HT-29 (cell line): Measurements from ENCODE around the gene TMEM175. TPM values are rescaled to one million over a fixed set of nuclear protein-coding genes. Genes with fewer than 3 reads are reported as not detected.

Experiments
- DNase-seq: peaks from one replicate; pipeline ENCODE4 v3.0.0-alpha.2; 2015; ENCODE audit warnings: low spot score
- total RNA-seq: library from RNA; depleted of rRNA; stranded (reverse); fragments of >200 nt; shearing (Covaris generic); gene quantifications from 2 replicates; pipeline ENCODE4 v1.2.3, GENCODE V29; 2014

TMEM175 gene
- total RNA-seq, 1 experiment from 2014 or later, result 13.7 TPM

DNA sequence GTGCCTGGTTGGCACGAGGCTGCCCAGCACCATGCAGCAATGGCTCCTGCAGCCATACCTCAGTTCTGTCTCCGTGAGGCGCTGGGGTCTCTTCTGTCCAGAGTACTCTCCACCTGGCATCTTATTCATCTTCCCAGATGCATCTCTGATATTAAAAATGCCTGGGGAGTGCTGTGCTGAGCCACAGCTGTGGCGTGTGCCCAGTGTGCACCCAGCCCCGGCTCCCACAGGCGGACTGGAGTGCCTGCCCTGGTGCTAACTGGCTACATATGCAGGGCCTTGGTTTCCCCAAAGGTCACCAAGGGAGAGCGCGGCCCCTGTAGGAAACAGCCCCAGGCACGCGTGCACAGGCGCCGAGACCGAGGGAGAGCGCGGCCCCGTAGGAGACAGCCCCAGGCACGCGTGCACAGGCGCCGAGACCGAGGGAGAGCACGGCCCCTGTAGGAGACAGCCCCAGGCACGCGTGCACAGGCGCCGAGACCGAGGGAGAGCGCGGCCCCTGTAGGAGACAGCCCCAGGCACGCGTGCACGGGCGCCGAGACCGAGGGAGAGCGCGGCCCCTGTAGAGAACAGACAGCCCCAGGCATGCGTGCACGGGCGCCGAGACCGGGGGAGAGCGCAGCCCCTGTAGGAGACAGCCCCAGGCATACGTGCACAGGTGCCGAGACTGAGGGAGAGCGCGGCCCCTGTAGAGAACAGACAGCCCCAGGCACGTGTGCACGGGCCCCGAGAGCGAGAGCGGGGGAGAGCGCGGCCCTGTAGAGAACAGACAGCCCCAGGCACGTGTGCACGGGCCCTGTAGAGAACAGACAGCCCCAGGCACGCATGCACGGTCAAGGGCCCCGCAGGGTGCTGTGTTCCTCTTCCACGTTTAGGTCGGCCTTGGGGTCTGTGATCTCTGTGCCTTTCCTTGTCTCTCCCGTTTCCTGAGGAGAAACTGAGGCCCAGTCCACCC lies 14.5 kb downstream of the TMEM175 start:
- DNase-seq, result no peak

DNA sequence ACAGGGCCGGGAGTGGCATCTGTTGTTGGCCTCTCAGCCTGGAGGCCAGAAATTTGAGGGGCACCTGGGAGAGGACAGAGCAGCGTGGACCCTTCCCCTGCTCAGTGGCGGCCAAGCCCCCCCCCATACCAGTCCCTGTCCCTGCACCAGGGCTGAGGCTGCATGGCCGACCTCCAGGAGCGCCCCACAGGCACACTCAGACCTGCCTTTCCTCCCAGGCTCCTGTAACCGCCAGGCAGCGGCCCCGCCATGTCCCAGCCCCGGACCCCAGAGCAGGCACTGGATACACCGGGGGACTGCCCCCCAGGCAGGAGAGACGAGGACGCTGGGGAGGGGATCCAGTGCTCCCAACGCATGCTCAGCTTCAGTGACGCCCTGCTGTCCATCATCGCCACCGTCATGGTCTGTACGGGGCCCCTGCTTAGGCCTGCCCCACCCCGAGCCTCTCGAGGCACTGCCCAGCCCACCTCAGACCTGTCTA lies 15.3 kb downstream of the TMEM175 start:
- no peak for DNase-seq

DNA sequence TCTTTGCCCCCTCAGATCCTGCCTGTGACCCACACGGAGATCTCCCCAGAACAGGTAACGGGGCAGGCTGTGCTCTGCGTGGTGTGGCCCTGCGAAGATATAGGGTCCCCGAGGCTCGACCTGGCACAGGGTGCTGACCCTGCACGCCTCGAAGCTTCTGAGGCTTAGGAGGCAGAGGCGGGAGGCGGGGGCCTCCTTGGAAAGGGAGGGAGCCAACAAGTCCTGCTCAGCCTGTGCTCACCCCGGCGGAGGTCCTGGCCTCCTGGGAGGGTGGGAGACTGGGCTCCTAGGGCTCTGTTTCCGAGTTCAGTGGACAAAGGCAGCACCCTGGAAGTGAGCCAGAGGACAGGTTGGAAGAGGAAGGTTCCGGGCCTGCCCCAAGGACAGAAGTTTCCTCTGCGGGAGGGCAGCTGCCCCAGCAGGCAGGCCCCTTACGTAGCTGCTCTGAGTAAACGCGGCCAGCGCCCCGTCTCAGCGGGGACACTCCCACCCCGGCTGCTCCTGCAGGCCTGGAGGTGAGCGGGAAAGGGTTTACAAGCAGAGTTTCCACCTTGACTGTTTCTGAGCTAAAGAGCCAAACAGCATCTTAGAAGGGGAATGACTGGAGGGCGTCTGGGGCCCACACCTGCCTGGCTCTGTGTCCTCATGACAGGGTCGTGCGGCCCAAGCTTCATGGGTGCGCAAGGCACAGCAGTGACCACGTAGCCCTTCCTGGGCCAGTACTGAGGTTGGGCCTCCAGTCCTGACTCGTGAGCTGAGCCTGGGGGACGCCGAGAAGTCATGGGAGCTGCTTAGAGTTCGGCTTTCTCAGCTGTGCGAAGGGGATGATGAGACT lies 16.1 kb downstream of the TMEM175 start:
- DNase-seq, result no peak

DNA sequence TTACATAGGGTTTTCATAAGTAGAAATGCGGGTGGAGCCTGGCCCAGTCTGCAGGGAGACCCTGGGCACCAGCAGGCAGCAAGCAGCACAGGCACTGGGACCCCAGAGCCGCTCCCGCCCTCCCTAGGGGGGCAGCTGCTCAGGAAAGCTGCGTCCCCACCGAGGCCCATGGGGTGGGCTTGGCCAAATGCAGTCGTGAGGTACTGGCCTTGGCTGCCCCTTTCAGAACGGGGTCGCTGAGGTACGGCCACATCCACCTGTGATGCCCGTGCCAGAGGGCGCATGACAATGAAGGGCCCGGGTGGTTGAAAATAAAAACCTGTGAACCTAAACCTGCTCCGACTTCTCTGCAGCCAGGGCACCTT lies 16.7 kb downstream of the TMEM175 start:
- no peak for DNase-seq

DNA sequence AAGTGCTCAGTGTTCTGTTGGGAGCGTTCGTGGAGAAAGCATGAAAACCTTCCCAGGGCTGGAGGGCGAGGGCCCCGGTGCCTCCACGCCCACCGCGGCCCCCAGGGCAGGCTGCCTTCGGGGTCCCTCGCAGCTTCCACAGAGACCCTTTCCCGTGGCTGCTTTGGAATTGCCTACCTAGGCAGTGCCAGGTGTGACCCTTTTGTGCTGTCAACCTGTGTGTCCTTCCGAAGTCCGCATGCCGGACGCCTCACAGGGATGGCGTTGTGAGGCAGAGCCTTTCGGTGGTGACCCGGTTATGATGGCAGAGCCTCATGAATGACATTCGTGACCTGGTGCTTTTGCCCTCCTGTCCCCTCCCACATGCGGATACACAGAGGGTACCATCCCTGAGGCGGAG lies 17.4 kb downstream of the TMEM175 start:
- no peak for DNase-seq

DNA sequence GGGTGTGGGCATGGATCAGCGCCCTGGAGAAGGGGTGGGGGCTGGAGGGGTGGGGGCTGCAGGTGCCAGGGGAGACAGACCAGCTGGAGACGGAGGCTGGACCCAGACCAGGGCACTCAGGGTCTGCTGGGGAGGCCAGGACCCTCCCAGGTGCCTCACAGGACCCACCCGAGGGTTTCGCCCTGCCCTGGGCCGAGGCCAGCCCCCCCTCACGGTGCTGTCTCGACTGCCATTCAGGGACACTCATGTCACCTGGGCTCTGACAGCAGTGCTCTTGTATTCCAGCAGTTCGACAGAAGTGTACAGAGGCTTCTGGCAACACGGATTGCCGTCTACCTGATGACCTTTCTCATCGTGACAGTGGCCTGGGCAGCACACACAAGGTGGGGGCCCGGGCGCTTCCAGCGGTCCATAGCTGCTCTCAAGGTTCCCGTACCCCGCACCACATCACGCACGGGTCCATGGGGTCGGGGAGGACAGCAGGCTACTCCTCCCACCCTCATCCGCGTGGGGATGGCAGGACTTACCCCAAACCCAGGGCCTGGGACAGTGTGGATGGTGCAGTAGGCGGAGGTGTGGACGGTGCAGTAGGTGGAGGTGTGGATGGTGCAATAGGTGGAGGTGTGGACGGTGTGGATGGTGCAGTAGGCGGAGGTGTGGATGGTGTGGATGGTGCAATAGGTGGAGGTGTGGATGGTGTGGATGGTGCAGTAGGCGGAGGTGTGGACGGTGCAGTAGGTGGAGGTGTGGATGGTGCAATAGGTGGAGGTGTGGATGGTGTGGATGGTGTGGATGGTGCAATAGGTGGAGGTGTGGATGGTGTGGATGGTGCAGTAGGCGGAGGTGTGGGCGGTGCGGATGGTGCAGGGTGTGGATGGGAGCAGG lies 18.1 kb downstream of the TMEM175 start:
- DNase-seq, result no peak

DNA sequence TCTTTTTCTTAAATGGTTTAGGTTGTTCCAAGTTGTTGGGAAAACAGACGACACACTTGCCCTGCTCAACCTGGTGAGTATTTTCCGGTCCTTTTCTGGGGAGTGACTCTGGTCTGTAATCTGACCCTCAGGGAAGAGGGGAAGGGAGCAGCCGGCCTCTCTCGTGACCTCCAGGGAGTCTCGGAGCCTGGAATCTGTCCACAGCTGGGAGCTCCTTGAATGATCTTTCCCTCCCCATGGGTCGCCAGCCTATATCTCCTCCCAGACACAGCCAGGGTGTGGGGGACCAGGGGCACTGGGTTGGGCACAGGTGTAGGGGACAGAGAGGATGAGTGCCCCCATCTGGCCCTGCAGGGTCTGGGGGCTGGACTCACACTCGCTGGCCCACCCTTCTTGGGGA lies 18.9 kb downstream of the TMEM175 start:
- no peak for DNase-seq

DNA sequence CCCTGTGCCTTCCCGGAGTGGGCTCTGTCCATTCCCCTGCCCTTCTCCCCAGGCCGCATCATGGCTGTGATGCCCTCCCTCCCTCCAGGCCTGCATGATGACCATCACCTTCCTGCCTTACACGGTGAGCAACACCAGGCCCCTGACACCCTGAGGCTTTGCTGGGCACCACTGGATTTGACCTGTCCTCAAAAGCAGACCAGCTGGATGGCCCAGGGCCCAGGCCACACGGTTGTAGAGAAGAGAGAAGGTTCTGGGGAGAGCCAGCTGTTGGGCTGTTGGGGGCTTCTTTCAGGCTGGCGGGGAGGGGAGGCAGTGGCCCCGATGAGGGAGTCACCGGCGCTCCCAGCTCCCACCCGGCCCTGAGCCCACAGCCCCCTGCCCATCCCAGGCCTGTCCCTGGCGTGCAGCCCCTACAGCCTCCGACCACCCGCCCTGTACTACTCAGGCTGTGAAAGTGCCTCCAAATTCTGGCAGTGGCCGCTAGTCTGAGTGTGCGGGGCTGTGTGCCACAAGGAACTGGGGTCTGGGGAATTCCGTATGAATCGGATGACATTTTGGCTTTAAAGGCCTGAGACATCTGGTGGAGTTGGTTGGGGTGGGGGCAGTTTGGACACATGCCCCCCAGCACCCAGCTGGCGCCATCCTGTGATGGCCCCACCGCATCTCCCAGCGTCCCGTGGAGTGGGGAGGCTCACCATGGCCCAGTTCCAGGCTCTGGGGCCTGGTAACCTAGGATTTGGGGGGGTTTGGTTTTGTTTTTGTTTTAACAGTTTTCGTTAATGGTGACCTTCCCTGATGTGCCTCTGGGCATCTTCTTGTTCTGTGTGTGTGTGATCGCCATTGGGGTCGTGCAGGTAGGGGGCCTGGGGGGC lies 19.6 kb downstream of the TMEM175 start:
- no peak for DNase-seq

DNA sequence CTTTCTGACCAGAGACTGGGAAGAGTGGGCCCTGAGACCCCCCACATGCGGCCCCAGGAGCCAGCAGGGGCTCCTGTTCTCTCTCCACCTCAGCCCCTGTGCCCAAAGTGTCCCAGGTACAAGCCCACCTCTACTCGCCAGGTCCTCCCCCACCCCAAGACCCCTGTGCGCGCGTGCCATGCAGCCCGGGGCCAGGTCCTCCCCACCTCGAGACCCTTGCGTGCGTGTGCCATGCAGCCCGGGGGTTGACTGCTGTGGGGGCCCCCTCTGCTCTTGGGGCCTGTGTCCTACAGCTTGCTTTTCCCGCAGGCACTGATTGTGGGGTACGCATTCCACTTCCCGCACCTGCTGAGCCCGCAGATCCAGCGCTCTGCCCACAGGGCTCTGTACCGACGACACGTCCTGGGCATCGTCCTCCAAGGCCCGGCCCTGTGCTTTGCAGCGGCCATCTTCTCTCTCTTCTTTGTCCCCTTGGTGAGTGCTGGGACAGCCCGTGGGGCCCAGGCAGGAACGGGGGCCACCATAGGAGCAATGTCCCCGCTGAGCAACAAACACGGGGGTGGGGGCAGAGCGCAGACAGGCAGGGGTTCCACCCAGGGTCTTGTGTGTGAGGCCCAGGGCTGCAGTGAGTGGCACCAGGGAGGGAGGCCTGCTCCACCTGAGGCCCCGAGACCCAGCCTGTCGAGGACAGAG lies 20.8 kb downstream of the TMEM175 start:
- no peak for DNase-seq

DNA sequence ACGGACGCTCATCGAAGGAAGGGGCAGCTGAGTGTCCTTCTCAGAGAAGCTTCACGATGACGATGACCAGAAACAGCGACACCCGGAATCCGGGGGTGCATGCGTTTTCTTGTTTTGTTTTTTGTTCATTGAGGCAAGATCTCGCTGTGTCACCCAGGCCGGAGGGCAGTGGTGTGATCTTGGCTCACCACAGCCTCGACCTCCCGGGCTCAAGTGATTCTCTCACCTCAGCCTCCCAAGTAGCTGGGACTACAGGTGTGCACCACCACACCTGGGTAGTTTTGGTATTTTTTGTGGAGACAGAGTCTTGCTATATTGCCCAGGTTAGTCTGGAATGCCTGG lies 21.3 kb downstream of the TMEM175 start:
- DNase-seq, result no peak

DNA sequence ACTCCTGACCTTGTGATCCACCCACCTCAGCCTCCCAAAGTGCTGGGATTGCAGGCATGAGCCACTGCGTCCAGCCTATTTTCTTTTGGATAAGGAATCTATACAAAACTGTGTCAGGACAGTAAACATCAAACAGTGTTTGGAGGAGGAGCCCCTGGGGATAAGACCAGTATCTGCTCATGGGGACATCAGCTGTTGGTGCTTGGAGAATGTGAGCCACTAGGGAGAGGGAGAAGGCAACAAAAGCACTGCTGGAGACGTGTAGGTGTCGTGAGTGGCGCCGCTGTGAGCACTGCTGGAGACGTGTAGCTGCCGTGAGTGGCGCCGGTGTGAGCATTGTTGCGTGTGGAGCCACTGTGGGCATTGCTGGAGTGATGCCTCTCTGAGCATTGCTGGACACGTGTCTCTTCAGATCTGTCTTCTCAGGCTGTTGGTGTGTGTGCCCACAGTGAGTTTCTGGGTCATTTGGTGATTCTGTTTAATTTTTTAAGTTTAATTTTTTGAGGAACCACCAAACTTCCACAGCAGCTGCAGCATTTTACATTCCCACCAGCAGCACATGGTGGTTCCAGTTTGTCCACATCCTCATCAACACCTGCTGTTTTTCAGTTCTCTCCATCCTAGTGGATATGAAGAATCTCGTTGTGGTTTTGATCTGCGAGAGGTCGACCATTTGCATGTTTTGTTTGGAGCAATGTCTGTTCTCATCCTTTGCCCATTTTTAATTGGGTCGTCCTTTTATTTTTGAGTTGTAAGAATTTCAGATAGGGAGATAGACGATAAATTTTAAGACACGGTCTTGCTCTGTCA lies 22.2 kb downstream of the TMEM175 start:
- no peak for DNase-seq

DNA sequence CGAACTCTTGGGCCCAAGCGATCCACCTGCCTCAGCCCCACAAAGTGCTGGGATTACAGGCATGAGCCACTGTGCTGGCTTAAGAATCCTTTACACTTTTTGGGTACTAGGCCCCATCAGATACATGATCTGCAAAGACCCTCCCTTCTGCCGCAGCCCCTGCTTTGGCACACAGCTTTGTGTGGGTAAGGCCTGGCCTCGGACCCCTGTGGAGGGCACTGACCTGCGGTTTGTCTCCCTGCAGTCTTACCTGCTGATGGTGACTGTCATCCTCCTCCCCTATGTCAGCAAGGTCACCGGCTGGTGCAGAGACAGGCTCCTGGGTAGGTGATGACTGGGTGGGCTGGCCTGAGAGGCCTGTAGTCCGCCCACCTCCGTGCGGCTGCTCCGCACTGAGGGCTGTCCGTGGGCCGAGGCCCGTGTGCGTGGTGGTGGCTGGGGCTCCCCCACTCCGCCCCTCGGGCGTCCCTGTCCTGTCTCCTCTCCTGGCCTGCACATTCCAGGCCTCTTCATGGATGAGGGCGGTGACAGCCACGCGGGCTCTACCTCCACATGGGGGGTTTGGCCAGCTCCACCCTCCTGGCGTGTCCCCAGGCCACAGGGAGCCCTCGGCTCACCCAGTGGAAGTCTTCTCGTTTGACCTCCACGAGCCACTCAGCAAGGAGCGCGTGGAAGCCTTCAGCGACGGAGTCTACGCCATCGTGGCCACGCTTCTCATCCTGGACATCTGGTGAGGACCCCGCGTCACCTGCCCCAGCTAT lies 23.1 kb downstream of the TMEM175 start:
- DNase-seq, result no peak

DNA sequence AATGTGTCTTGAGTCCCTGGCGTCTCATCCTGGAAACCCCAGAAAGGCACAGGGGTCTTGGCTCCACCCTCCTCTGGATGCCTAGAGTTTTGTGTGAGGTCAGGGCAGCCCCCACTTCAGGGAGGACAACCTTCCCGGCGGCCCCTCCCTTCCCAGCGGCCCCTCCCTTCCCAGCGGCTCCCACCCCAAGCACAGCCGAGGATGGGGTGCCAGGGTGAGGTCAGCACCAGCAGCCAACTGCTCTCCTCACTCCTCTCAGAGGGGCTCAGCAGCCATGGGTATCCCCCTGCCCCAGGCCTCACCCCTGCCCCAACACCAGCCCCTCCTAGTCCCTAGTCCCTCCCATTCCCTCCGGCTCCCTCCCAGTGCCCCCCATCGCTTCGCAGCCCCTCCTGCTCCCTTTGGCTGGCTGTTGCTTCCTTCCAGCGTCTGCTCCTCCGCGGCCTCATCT lies 23.7 kb downstream of the TMEM175 start:
- DNase-seq, result no peak

DNA sequence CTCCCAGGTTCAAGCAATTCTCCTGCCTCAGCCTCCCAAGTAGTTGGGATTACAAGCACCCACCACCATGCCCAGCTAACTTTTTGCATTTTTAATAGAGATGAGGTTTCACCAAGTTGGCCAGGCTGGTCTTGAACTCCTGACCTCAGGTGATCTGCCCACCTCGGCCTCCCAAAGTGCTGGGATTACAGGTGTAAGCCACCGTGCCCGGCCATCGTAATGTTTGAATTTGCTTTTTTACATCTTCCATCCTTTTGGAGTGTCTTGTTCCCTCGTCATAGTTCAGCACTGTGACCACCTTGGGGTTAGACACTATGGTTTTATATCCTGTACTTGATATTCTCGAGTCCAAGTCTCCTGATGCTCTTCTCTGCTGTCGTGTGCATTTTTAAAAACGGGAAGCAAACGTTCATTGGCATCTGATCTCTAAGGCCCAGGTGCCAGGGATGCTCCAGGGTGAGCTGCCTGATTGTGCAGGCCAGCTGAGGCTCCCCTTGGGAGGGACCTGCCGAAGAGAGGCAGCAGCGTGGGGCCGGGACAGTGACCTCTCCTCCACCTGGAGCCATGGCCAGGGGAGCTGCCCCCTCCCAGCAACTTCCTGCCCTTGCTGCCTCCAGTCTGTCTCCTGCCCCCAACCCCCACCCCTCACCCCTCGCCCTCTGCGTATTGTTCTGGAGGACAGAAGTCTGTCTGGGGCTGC lies 24.4 kb downstream of the TMEM175 start:
- DNase-seq, result no peak

DNA sequence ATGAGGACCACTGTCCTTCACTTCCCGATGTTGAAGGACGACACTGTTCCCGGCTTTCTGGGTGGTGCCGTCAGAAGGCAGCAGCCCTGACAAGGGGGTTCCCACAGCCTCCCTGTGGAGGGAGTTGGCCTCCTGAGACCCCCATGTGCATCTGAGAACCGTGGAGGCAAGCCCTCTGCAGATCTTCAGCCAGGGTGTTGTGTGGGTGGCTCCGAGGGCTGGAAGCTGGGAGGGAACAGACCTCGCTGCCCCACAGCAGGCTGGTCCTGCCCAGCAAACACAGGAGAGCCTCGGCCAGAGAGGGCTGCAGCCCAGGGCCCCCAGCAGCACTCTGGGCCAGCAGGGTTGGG lies 24.9 kb downstream of the TMEM175 start:
- DNase-seq, result no peak

DNA sequence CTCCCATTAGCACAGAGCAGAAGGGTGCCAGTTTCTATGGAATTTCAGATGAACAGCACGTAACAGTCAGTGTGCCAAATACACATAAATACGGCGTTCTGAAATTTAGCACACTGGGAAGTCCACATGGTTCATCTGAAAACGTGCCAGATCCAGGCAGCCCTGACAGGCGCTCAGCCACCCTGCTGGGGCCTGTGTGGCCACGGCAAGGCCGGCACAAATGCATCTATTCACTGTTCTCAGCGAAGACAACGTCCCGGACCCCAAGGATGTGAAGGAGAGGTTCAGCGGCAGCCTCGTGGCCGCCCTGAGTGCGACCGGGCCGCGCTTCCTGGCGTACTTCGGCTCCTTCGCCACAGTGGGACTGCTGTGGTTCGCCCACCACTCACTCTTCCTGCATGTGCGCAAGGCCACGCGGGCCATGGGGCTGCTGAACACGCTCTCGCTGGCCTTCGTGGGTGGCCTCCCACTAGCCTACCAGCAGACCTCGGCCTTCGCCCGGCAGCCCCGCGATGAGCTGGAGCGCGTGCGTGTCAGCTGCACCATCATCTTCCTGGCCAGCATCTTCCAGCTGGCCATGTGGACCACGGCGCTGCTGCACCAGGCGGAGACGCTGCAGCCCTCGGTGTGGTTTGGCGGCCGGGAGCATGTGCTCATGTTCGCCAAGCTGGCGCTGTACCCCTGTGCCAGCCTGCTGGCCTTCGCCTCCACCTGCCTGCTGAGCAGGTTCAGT lies 25.5 kb downstream of the TMEM175 start:
- no peak for DNase-seq

DNA sequence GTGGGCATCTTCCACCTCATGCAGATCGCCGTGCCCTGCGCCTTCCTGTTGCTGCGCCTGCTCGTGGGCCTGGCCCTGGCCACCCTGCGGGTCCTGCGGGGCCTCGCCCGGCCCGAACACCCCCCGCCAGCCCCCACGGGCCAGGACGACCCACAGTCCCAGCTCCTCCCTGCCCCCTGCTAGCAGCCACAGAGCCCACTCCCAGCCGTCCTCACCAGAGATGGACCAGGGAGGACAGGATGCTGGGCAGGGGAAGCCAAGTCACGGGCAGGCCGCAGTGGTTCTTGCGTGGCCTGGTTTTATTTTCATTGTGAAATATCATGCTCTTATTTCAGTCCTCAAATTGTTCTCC lies 26.0 kb downstream of the TMEM175 start:
- no peak for DNase-seq
